NCI-H446 treated with DMSO at 0.1 percent for 48 hours (cell line): ENCODE results near the gene AGAP2.
A peak's percentile ranks its signal among the peaks of the same experiment; 100 is the strongest.

Experiments
- DNase-seq: peaks from one replicate; lab custom pipeline; 2025; lab: John Stamatoyannopoulos, UW

Gene AGAP2

DNA sequence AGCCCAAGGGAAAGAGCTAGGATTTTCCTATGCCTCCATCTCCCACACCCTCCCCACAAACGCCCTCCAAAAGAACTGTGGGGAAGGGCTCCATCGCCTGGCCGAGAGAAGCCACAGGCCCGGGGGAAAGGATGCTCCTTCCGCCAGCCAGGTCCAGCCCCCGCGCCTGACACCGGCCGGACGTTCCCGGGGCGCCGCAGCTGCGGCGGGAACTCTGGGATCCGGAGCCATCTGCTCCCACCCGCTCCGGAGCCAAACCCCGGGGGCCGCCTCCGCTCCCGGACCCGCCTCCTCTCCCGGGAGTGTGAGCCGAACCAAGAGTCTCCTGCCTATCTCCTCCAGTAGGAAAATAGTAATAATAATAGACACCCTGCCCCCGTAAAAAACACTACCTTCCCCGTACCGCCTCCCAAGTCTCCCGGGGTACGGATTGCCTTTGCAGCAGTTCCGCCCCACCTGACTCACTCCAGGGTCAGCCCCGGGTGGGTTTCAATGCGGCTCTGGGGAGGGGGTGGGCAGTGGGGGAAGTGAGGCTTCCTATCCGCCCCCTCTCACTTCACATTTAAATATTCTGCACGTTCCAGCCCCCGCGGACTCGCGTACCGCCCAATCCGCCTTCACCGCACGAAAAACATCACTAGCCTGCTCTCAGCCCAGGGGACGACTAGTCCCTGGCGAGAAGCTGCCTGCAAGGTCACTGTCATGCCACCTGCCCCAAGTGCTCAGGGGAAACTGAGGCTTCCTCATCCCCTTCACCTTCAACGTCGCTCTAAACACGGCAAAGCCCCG, 2.4 kb downstream of the AGAP2 start:
- DNase-seq = no peak

- DNase-seq = no peak
Observed at GRCh38 chr12:57735198-57735855, 3.2 kb downstream of the AGAP2 start.

DNA sequence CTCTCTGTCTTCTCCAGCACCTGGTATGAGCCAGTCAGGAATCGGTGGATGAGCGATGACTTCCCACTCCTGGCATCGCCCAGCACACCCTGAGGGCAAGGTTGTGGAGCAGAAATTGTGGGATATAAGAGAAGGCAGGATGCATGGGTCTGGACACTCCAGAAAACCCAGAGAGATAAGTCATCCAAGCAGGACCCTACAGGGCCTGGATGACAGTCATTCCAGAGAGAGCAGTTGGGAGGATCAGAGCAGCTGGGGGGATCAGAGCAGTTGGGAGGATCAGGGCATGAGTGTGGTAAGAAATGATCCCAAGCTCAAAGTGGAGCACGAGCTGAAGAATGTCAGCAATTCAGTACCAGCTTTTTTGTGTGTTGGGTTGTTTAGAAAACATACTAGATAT, 4.0 kb downstream of the AGAP2 start:
- DNase-seq = no peak

DNA sequence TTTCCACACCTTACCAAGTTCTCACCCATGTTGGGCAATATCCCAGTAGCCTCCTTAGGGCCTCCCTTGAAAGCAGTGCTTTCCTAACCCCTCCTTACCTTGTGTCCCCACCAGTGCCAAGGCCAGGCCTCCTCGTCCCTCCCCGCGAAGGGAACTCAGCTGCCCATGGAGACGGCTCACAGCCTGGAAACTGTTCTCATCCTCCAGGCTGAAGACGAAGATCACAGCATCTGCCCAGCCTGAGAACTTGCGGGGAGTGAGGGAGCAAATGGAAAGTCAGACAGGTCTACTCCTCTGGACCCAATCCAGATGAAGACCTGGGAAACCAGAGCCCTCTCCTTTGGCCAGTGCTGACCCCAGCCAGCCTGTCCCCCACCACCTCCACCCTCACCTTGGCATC, 4.6 kb downstream of the AGAP2 start:
- no peak for DNase-seq

DNA sequence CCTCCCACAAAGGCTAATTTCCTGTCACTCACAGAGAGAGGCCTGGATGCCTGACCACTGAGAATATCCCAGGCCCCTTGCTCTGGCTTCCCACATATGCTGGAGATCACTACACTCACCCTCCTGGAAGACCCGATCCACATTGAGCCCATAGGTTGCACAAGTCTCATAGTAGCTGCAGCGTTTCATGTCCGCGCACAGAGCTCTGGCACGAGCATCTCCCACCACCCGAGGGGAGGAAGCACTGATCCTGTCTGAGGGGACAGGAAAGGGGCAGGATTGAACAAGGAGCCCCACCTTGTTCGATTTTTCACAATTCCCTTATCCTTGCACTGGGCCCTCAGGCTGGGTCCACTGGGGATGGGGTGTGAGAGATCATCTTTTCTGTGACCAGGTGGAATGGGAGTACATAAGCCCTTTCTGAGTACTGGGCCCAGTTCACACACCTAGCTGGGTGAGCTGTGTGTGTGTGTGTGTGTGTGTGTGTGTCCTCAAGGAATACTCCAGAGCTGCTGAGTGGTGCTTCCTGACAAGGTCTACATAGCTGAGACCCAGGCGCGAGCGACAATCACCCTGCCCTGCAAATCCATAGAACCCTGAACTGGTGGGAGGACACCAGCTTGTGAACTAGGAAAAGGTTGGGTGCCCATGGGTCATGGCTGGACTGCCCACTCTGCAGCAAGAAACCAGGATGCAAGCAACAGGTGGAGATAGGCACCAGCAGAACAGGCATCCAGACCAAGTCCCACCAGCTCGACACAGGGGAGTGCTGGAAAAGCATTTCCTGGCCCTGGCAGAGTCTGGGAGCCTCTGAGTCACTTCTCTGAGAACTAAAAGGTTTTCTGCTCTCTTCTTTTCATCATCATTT, 5.6 kb downstream of the AGAP2 start:
- no peak for DNase-seq

DNA sequence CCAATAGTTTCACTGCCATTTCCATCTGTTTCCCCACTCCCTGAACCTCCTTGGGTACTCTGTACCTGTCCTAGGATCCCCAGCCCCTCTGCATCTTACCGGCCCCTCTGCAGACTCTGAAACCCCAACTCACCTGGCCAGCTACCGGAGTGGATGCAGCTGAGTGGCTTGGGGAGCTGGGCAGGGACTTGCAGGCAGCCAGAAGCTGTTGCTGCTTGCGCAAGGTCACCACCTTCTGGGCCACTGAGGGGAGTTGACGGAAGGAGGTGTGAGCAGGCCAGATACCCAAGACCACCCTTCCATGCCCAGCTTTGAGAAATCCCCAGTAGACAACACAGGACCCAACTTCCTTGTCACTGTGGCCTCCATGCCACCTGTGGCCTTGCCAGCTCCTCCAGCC, 6.3 kb downstream of the AGAP2 start:
- no peak for DNase-seq

DNA sequence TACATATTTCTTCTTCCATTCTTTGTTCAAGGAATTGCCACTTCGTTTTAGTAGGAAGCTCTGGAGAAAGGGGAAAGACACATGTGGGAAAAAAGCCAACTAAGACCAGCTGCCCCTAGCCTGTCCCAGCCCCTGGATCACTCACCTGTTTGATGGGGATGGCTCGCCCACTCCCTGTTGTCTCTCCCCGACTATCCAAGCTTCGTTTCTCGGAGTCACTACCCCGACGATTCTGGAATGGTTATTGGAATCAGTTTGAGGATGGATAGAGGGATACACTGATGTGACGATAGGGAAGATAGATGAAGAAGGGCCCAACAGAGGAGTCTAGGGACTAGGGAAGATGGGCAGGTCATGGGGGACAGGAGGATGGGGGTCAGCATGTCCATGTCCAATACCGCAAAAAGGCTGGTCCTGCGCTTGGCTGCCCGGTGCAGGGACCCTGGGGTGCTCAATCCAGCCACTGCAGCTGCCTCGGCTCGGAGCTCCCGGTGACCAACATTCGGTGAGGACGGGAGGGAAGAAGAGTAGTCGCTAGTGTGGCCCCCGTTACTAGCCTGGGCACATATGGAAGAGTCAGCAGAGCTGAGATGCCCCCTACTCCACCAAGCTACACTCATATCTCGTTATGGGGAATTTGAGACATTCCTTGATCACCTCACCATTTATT, 7.0 kb downstream of the AGAP2 start:
- DNase-seq = no peak

- no peak for DNase-seq
Observed at GRCh38 chr12:57730336-57731067, 8.0 kb downstream of the AGAP2 start.

DNA sequence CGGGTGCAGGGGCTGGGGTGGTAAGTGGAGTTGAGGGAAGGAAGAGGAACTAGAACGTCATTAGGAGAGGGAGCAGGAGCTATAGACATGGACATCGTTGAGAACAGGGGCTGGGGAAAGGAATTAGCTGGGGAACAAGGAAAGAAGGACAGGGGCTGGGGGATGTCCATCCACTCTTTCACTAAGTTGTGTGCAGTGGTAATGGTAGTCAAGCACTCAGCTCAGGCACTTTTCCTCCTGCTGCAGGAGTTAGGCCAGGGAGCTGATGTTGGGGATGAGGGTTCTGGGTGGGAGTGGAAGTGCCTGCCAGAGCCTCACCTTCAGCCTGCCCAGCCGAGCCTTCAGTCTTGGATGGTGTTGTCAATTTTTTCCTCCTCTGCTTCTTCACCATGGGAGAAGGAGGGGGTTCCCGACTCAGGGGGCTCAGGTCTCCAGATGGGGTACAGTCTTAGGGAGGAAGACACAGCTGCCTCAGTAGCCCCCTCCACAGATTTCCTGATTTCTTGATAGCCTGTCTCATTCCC, 9.2 kb downstream of the AGAP2 start:
- DNase-seq = no peak

DNA sequence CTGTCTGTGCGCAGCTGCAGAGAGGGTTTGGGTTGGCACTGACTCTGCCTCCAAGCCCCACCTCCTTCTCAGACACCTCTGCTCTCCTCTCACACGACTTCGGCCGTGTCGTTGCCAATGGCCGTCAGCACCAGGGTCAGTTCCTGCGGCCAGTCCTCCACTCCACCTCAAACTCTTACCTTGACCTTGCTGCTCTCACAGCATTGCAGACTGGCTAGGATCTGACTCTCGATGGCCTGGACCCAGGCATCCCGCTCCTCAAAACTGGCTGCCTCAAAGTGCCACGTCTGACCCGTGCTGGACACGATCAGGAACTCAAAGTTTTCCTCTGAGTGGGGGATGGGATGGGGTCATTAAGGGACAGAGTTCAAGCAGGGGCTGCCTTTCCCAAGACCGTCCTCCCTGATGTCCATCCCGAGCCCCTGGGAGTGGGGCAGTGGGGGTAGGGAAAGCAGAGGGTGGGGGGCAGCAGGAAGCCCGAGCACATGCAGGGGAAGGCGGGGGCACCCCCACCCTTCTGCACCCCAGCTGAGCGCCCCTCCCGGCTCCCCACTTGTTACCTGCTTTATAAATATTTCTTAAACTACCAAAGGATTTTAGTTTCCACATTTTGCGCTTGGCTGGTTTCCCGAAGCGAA, 10.7 kb downstream of the AGAP2 start:
- no peak for DNase-seq

GRCh38 chr12:57726884-57727757, 11.4 kb downstream of the AGAP2 start:
- no peak for DNase-seq

DNA sequence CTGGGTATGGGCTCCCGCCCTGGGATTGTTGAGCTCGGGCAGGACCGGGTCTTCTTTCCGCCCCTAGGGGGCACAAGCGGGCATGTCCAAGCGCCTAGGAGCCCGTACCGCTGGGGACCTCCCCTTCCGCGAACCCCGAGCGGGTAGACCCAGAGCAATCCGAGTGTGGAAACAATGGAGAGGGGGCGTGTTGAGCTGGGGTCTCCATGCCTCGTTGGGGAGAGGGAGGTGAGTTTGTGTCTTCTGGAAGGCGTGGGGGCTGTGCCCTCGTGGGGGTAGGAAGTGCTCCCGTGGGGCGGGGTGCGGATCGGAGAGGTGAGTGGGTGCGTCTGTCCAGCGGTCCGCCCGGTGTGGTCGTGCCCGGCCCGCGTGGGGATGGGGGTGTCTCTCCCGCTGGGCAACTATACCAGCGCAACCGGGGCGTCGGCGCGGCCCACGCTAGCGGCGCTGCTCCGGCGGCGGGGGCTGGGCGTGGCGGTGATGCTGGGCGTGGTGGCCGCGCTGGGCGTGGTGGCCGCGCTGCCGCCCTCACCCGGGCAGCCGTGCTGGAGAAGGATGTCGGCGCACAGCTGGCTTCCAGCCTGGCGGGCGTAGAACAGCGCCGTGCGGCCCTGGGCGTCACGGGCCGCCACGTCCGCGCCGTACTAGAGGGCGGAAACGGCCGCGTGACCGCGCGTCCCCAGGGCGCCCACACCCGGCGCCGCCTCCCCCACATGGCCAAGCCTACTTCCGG, 12.2 kb downstream of the AGAP2 start:
- DNase-seq = peak; percentile 69

DNA sequence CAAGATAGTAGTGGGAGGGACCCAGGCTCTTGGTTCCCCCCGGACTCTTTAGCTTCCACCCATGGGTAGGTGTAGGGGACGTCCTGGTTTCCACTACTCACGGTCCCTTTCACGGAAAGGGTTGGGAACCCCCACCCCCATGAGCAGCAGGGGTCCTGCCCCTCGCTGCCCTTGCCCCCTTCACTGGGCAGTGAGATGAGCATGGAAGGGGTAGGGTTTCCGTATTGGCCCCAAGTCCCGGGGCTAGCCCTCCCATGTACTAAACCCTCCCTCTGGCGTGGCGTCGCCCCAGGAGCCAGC, 12.7 kb downstream of the AGAP2 start:
- no peak for DNase-seq

DNA sequence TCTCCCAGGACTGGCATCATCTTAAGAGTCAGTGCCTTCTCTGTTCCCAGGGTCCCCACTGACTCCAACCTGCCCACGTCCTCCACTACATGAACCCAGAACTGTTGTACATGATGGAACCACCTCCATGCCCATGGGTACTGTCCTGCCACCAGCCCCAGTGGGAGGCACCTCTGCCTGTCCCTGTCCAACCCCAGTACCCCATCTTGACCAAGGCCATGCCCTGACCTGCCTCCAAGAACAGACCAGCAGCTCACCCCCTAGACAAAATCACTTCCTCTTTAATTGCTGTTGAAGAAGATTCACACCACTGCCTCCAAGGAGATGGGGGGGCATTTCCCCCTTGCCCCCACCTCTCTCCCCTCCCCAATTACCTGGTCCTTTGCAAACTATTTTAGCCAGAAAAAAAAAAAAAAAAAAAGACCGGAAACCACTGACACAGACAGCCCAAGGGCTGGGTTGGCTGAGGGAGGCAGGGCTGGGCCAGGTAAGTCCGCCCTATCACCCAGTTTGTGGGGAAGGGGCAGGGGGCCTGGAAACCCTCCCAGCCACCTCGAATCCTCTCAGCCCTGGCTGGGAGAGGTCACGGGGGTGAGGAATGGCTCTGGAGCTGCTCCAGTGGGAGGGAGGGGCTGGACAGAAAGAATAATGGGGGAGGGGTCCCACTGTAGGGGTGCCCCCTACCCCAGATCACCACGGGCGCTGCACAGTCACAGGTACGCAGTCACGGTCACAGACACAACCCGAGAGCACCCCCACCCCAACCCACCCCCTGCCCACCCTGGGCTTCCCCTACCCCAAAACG, 13.4 kb downstream of the AGAP2 start:
- no peak for DNase-seq

DNA sequence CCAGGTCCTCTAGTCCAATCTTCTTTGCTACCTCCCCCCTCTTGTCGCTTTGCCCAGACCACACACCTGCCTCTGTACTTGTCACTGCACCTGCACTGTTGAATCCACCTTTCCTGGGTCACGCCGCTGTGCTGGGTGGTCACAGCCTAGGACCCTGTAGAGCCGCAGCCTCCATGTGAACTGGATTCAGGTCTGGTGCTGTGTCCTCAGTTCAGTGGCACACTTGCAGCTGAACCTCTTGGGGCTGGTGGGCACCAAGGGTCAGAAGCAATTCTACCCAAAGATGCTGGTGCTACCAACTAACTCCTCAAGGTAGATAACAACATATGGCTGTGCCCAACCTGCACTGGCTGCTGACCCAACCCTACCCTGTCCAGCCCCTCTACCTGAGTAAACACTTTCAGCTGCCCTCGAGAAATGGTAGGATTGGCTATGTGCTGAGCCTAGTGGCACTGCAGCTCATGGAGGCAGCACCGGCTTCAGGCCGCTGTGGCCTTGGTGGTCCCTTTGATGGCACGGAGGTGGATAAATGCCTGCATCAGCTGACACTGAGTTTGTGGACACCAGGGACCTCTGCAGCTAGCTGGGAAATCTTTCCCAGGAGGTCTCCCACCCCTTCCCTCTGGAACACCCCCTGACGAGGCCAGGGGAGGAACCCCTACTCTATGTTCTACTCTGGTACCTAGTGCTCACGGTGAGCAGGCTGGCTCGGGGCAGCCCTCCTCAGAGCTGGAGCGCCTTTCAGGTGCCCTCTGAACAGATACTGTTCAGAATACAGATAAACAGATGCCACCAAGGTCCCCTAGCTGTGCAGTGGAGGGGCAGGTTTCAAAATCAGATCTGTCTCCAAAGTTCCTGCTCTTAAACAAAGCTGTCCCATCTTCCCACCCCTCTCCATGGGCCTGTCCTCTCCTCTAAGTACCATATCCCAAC, 14.3 kb downstream of the AGAP2 start:
- no peak for DNase-seq

DNA sequence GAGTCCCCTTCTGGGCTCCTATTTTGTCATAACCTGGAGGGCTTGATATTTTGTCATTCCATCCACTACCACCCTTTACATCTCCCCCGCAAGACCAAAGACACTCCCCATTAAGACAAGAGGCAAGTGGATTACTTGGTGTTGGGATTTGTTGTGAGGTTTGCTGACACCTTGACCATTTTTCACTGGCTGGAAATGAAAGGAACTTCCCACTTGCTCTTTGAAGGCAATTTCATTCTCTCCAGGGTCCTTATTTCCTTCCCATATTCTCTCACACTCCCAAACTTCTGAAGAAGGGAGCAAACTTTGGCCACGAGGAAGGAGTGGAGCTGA, 14.9 kb downstream of the AGAP2 start:
- no peak for DNase-seq
